Breast epithelium (tissue), 4 donors: ENCODE results near the gene SLC6A12. TPM values are rescaled to one million over a fixed set of nuclear protein-coding genes. Genes with fewer than 3 reads are reported as not detected.

Source experiments
- DNase-seq, 2 donors: peaks; one replicate each; pipeline ENCODE4 v3.0.0-alpha.2; 2019; ENCODE audit warnings: low spot score in 2 of 2
- H3K27ac ChIP-seq, 2 donors: fragments of 200-600 bp; sonication (generic) in 1 of 2; one replicate each; pipeline ENCODE4 v1.5.1; 2016 to 2019; ENCODE audit warnings: mild to moderate bottlenecking in 1 of 2
- H3K27me3 ChIP-seq, 2 donors: fragments of 200-600 bp; sonication (generic) in 1 of 2; one replicate each; pipeline versions ENCODE4 v1.5.1 to v1.6.0; 2017 to 2019; ENCODE audit warnings: control low read depth in 1 of 2, mild to moderate bottlenecking in 1 of 2
- H3K36me3 ChIP-seq: fragments of 200-600 bp; one replicate; pipeline ENCODE4 v1.5.1; 2019
- H3K4me1 ChIP-seq, 2 donors: fragments of 200-600 bp; sonication (generic); one replicate each; pipeline ENCODE4 v1.5.1; 2016 to 2019; ENCODE audit warnings: control low read depth in 1 of 2
- H3K4me3 ChIP-seq, 3 donors: fragments of 200-600 bp; sonication (generic); 1 replicate in 2 of 3; 2 replicates in 1 of 3; pipeline ENCODE4 v1.5.1; 2016 to 2019; ENCODE audit warnings: mild to moderate bottlenecking in 3 of 3, moderate library complexity in 2 of 3
- H3K9me3 ChIP-seq, 2 donors: fragments of 200-600 bp; sonication (generic) in 1 of 2; one replicate each; pipeline ENCODE4 v1.5.1; 2016 to 2019; ENCODE audit warnings: control low read depth in 1 of 2
- POLR2A ChIP-seq: fragments of 450-650 bp; IDR thresholded peaks from one replicate; pipeline ENCODE4 v1.6.1; 2016; ENCODE audit warnings: antibody characterized with exemption, mild to moderate bottlenecking, moderate library complexity
- POLR2AphosphoS5 ChIP-seq, 3 donors: sonication (generic); formaldehyde crosslinking; IDR thresholded peaks; one replicate each; pipeline ENCODE4 v1.6.1; 2017; ENCODE audit warnings: antibody characterized with exemption in 3 of 3
- intact Hi-C: fragments of 100-400 bp; cut with DNase I; formaldehyde crosslinking; loops from one replicate; pipeline ENCODE4 v1.15.1; 2023; ENCODE audit warnings: low total_unique reads
- total RNA-seq, 3 donors: library from RNA; depleted of rRNA; stranded (reverse); fragments of >200 nt; gene quantifications; one replicate each; pipeline ENCODE4 v1.1.0, GENCODE V29; 2016
- TF ChIP-seq, protein P1 (sequence below), 3 donors: fragments of 450-650 bp; IDR thresholded peaks; one replicate each; pipeline ENCODE4 v1.5.1; 2016 to 2017; ENCODE audit warnings: antibody characterized with exemption in 3 of 3, mild to moderate bottlenecking in 3 of 3, moderate library complexity in 3 of 3

The SLC6A12 gene
- total RNA-seq, 3 donors from 2014 or later, result 0.33 to 2.1 (median 1.3) TPM

DNA sequence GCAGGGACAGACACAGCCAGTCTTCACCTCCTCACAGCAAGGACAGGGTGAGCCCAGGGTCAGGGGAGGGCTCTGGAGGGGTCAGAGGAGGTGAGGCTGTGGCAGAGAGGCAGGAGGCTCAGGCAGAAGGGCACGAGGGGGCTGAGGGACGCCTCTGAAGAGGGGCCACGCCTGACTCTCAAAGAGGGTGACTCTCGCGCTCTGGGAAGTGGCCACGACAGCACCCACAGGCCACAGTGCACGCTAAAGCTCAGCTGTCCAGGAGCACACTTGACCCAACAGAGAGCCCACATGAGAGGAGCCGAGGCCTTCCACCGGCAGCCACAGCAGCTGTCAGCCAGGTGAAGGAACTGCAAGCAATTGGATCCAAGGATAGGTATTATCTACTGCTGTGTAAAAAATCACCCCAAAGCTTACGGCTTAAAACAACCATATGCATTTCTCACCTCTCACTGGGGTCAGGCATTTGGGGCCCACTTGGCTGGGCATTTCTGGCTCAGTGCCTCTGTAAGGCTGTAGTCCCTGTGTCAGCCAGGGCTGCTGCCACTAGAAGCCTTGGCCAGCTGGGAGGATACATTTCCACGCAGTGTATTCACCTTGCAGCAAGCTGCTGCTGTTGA, 27.8 kb downstream of the SLC6A12 start:
- DNase-seq, result no peak
- H3K27me3 ChIP-seq, result no peaks in the 10 kb centered on the region
- no peaks in the 10 kb centered on the region for H3K9me3 ChIP-seq
- H3K27ac ChIP-seq, result no peak overlapping the region
- H3K36me3 ChIP-seq, result no peaks in the 10 kb centered on the region
- no peak for TF ChIP-seq POLR2AphosphoS5 (IDR thresholded peaks at IDR 0.05)
- TF ChIP-seq, protein P1, sequence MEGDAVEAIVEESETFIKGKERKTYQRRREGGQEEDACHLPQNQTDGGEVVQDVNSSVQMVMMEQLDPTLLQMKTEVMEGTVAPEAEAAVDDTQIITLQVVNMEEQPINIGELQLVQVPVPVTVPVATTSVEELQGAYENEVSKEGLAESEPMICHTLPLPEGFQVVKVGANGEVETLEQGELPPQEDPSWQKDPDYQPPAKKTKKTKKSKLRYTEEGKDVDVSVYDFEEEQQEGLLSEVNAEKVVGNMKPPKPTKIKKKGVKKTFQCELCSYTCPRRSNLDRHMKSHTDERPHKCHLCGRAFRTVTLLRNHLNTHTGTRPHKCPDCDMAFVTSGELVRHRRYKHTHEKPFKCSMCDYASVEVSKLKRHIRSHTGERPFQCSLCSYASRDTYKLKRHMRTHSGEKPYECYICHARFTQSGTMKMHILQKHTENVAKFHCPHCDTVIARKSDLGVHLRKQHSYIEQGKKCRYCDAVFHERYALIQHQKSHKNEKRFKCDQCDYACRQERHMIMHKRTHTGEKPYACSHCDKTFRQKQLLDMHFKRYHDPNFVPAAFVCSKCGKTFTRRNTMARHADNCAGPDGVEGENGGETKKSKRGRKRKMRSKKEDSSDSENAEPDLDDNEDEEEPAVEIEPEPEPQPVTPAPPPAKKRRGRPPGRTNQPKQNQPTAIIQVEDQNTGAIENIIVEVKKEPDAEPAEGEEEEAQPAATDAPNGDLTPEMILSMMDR (IDR thresholded peaks at IDR 0.05), result no peak
- TF ChIP-seq POLR2A, result no peak
- intact Hi-C loops, result no loop called here
- no peaks in the 10 kb centered on the region for H3K4me1 ChIP-seq
- no peak overlapping the region for H3K4me3 ChIP-seq

GRCh38 chr12:185576-185955, 28.4 kb downstream of the SLC6A12 start:
- Histone ChIP-seq H3K36me3 (no peaks in the 10 kb centered on the region), H3K27ac (no peak overlapping the region), H3K4me3 (no peak overlapping the region), H3K27me3 (no peaks in the 10 kb centered on the region), H3K9me3 (no peaks in the 10 kb centered on the region), H3K4me1 (no peaks in the 10 kb centered on the region)
- intact Hi-C loops, result no loop called here
- TF ChIP-seq, protein P1 (IDR thresholded peaks at IDR 0.05), result no peak
- TF ChIP-seq POLR2A, result no peak
- TF ChIP-seq POLR2AphosphoS5 (IDR thresholded peaks at IDR 0.05), result no peak
- DNase-seq, result no peak

DNA sequence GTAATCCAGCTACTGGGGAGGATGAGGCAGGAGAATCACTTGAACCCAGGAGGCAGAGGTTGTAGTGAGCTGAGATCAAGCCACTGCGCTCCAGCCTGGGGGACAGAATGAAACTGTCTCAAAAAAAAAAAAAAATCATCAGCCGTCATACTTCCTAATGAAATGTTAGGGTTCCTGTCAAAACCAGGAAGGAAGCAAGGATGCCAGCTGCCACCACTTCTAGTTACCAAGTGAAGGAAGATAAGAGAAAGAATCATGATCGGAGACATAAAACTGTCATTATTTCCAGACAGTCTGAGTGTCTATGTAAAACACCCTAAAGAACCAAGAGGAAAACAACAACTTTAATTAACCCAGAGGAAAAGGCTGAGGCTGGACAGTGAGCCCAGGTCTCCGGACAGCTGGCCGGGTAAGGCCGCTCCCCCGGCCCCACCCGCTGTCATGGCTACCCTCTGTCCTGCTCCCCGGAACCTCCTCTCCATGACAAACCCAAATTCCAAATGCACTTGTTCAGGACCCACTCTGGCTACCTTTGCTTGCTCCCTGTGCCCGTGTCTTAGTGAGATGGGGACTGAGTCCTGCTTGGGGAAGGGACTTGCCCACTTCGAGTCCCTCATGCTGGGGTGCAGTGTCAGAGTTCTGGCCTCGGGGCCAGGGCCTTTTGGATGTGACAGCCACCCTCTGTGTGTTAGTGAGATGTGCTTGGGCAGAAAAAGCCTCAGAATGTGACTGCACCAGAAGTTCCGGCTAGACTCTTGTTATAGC, 29.0 kb downstream of the SLC6A12 start:
- Histone ChIP-seq H3K27ac (no peak overlapping the region), H3K27me3 (peaks cover 0 to 1% of the 10 kb centered on the region in 2 donors), H3K9me3 (no peaks in the 10 kb centered on the region), H3K36me3 (no peaks in the 10 kb centered on the region), H3K4me1 (no peaks in the 10 kb centered on the region), H3K4me3 (no peak overlapping the region)
- intact Hi-C loops, result no loop called here
- TF ChIP-seq POLR2AphosphoS5 (IDR thresholded peaks at IDR 0.05) (no peak), POLR2A (no peak)
- TF ChIP-seq, protein P1 (IDR thresholded peaks at IDR 0.05), result no peak
- no peak for DNase-seq

- H3K4me1 ChIP-seq, result no peaks in the 10 kb centered on the region
- intact Hi-C loops, result loop anchor here (1.0 kb wide), 1 partner anchor 32 kb away; the partner anchor contains the start of gene SLC6A12
These were observed 31.5 kb downstream of the SLC6A12 start for GRCh38 chr12:182381-182892.

More at GRCh38 chr12:182381-182892, 31.5 kb downstream of the SLC6A12 start:
- Histone ChIP-seq H3K9me3 (no peaks in the 10 kb centered on the region), H3K27me3 (peaks cover 0 to 5% of the 10 kb centered on the region in 2 donors), H3K27ac (no peak overlapping the region), H3K4me3 (no peak overlapping the region), H3K36me3 (no peaks in the 10 kb centered on the region)
- DNase-seq, result no peak
- TF ChIP-seq, protein P1 (IDR thresholded peaks at IDR 0.05), result no peak
